A549 (cell line): Measurements from ENCODE around the gene ZNF586.

ENCODE experiments used
- CBX8 ChIP-seq: fragments of 200-600 bp; sonication (generic); IDR thresholded peaks from 2 replicates; pipeline ENCODE4 v1.6.1; 2016
- CTCF ChIP-seq: fragments of >200 bp; sonication (Bioruptor Twin); formaldehyde crosslinking; IDR thresholded peaks from 3 replicates; pipeline ENCODE4 v1.5.1; 2016
- PBX3 ChIP-seq: IDR thresholded peaks from 2 replicates; pipeline ENCODE4 v1.6.1; 2012
- PHF8 ChIP-seq: fragments of 200-600 bp; sonication (generic); IDR thresholded peaks from 2 replicates; pipeline ENCODE4 v1.6.1; 2016; ENCODE audit warnings: low read depth, mild to moderate bottlenecking, antibody characterized with exemption, moderate library complexity, borderline replicate concordance
- POLR2A ChIP-seq: IDR thresholded peaks from 2 replicates; pipeline ENCODE4 v1.6.1; 2012; ENCODE audit warnings: mild to moderate bottlenecking, low read length
- POLR2AphosphoS2 ChIP-seq: conservative IDR thresholded peaks from 2 replicates; pipeline ENCODE4 v1.6.1; 2012; ENCODE audit warnings: low read length, improper control_type of control experiment, inconsistent platforms
- RCOR1 ChIP-seq: fragments of 150-350 bp; IDR thresholded peaks from 2 replicates; pipeline ENCODE4 v1.6.1; 2014; ENCODE audit warnings: antibody characterized with exemption, low read length, low read depth

GRCh38 chr19:57748029-57748428, 21.4 kb upstream of the ZNF586 start:
- TF ChIP-seq RCOR1 = no peak
- no peak for TF ChIP-seq POLR2A
- TF ChIP-seq CBX8 = no peak
- no peak for TF ChIP-seq POLR2AphosphoS2
- no peak for TF ChIP-seq PHF8
- TF ChIP-seq PBX3 = no peak
- no peak for TF ChIP-seq CTCF
